ENCODE data around the gene L3MBTL1.

Gene L3MBTL1

DNA sequence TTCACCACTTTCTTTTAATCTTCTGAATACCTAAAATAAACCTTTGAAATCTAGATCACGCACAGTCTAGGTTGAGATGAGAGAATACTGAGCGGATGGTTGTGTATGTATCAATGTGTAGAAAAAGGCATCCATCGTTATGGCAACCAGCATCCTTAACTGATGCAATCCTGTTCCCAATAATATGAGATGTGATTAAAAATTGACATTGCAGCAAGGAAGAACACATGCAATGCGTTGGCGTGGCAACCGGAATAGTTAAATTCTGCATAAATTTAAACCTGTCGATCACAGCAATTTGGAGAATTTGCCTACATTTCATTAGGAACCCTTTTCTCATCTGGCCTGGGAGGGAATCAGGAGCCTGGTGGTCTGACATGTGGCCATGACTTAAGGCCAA is 1.3 kb upstream of the L3MBTL1 start:
- DNase-seq (ENCODE audit: low spot score): no peak

DNA sequence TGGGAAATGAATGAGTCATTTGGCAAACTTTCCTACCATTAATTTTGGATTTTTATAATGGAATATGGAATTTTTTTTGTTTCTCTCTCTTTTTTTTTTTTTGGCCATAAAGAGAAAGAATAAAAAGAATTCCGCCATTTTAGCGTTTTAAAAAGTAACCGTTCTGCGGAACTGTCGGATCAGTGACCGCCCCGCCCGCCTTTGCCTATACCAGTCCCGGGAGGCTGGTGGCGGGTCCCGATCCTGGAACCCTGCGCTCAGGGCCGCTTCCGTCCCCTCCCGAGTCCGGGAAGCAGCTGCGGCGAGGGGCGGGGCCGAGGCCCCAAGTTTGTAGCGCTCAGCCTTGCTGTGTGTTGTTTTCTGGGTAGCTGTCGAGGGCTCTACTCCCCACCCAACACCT is 609 bp downstream of the L3MBTL1 start:
- no peak for DNase-seq (ENCODE audit: low spot score)

DNA sequence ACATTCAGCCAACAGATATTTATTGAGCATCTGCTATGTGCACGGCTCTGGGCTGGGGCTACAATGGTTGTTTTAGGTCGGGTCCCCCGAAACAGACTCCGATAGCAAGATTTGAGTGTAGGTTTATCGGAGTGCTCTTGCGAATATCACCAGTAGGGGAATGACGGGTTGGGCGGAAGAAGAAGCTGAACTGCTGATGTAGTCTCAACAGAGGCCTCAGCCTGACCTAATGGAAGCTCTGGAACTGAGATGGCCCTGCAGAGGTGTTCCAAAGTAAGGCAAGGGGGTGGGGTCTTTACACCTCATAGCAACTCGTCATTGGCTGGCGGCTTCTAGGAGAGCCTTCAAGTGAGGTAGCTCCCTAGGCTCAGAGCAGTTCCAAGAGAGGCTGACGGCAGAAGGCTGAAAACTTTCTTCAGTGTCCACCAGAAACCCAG is 1.1 kb downstream of the L3MBTL1 start:
- DNase-seq (ENCODE audit: low spot score): no peak

DNA sequence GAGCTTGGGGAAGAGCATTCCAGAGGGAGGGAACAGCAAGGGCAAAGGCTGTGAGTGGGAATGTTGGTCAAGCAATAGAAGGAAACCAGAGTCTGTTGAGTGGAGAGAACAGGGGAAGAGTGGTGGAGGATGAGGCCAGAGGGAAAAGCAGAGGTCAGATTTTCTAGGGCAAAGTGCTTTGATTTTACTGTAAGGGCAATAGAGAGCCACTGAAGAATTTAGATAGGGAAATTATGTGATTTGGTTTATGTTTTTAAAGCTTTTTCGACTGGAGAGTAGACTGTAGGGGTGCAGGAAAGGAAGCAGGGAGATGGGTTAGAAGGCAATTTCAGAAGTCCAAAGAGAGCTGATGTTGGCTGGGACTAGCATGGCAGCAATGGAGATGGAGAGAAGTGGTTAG is 4.4 kb downstream of the L3MBTL1 start:
- DNase-seq (ENCODE audit: low spot score): no peak

DNA sequence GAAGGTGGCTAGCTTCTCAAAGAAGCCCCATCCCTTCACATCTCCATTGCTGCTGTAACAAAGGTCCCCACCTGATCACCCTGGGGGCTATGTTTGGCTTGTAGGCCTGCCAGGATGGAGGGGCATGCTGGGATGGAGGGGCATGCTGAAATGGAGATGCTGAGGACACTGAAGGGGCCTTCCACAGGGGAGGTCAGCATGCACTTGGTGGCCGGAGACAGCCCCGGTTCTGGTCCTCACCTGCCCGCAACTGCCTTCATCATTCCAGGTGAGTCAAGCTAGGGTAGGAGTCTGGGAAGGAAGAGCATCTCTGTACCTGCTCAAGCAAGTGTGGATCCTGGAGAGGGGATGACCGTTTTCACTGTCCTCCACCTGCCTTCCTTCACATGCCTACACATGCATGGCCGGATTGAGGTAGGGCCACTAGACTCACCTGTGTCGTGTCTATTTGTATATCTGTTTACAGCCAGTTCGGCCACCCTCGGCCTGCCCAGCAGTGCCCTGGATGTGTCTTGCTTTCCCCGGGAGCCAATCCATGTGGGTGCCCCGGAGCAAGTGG is 6.0 kb downstream of the L3MBTL1 start:
- DNase-seq (ENCODE audit: low spot score): no peak

DNA sequence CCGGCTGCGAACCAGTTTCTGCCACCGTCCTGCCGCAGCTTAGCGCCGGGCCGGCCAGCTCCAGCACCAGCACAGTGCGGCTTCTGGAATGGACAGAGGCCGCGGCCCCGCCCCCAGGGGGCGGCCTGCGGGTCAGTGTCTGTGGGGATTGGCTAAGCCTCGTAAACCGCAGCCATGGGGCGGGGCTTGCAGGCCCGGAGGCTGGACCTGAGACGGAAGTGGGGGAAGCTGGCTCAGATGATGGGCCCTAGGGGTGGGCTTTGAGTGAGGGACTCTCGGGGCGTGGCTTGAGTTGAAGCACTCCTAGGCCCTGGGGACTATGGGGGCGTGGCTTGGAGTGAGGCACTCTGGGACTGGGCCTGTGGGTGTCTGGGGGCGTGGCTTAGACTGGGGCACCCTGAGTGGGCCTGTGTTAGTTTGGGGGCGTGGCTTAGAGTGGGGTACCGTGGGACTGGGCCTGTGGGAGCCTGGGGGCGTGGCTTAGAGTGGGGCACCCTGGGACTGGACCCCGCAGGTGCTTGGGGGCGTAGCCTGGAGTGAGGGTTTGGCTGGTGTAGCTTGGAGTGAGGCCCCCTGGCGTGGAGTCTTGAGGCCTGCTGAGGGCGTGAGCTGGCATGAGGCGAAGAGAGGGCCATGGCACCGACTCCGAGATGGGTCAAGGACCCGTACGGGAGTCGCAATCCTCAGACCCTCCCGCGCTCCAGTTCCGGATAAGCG is 6.6 kb downstream of the L3MBTL1 start:
- peak; percentile 99 for DNase-seq (ENCODE audit: low spot score)

DNA sequence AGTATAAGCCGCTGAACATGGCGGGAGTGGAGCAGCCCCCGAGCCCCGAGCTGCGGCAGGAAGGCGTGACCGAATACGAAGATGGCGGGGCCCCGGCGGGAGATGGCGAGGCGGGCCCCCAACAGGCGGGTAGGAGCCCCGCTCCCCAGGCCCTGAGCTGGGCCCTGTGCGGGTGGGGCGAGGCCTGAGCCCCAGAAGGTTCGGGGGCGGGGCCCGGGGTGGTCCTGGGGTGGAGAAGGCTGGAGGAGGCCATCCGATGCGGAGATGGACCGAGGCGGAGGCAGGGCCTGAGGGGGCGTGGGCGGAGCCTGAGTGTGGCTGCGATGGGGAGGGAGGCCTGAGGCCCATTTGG is 7.1 kb downstream of the L3MBTL1 start:
- DNase-seq (ENCODE audit: low spot score): no peak

DNA sequence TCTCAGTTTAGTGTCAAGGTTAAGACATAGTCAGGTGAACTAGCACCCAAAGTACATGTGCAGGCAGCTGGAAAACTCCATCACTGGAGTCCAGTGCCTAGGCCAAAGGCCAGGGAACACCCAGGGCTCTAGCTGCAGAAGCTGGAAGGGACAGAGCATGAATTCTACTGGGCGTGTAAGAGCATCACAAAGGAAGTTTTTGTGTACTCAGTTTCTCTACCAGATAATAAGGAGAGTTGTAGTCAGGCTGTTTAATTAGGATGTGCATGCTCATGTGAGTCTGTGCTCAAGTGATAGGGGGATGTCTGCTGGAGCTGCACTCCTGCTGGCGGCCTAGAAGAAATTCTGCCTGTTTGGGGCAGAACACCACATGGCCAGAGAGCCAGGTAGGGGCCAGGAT is 8.1 kb downstream of the L3MBTL1 start:
- DNase-seq (ENCODE audit: low spot score): no peak

DNA sequence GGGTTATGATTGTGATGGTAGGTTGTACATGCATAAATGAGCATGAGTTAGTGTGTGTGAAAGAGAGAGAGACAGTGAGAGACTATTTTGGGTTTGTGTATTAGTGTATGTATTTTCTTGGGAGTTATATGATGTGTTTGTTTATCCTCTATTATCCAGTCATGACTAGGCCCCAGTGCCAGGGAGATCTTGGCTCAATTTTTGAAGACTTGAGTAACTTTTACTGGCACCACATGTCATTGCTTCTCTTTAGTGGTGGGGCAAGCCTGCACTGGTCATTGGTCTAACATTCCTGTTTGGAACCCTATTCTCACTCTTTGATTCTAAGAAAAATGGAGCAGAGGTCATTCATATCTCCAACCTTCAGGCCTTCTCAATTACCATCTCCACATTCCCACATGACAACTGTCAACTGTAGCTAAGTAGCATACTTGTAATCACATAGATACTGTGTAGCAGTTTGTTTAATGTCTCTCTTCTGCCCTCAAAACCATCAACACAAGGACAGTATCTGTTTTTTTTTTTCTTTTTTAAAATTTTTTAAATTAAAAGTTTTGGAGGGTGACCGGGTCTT is 8.8 kb downstream of the L3MBTL1 start:
- DNase-seq (ENCODE audit: low spot score): no peak

DNA sequence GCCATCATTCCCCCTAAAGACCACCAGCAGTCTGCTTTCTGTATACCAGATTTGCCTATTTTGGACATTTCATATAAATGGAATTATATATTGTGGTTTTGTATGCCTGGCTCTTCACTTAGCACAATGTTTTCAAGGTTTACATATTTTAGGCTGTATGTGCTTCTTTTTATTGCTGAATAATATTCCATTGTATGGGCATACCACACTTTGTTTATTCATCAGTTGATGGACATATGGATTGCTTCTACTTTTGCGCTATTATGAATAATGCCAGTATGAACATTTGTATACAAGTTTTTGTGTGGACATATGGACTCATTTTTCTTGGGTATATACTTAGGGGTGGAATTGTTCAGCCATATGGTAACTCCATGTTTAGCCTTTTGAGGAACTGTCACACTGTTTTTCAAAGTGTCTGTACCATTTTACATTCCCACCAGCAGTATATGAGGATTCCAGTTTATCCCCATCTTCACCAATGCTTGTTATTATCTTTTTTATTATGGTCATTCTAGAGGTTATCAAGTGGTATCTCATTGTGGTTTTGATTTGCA is 12.7 kb downstream of the L3MBTL1 start:
- no peak for DNase-seq (ENCODE audit: low spot score)

DNA sequence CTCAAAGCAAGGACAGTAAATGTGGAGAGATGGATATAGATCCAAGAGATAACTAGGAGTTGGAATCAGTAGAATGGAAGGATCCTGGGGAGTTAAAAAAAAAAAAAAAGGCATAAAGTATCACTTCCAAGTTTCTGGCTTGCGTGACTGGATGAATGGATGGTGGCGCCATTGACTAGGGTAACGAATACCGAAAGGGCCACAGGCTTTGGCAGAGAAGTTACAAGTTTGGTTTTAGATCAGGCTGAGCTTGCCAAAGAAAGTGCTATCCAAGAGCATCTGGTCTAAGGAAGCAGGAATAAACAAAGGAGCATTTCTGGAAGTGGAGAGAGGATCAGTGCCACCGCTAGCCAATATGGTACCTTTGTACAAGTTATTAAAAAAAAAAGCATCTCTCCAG is 17.5 kb downstream of the L3MBTL1 start:
- DNase-seq (ENCODE audit: low spot score): no peak

DNA sequence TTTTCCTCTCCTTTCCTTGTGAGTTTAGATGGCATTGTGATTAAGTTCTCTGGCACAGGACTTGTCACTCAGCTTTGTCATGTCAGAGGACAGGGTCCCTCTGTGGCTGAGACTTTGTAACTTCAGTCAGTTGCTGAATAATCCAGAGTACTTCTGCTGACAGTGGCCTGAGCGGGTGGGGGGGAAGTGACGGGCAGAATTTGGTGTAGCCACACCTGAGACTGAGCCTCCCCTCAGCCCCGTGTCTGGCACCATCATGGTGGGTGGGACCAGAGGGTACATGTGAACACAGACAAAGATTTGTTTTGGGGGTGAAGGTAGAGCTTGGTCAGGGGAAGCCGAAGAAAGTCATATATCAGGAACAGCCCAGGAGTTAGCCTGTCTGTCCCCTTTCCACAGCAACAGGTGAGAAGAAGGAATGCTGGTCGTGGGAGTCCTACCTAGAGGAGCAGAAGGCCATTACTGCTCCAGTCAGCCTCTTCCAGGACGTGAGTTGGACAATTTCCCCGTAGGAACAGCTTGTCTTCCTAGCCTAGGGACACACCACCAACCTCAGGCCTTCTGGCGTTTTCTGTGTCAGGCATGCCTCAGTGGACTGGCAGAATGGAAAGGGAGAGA is 20.9 kb downstream of the L3MBTL1 start:
- DNase-seq (ENCODE audit: low spot score): no peak

DNA sequence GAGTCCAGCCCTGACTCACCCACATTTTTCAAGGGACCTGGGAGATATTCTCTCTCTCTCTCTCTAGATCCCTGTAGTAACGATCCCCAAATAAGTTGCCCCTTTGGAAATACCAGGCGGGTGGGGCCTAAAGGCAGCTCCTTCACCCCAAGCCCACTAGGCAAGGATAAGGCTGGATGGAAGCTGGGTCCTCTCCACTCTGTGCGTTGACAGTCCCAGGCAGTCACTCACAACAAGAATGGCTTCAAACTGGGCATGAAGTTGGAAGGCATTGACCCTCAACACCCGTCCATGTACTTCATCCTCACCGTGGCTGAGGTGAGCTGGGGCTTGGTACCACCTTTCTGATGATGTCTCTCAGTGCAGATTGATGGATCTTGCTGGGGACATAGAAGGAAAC is 21.6 kb downstream of the L3MBTL1 start:
- no peak for DNase-seq (ENCODE audit: low spot score)

DNA sequence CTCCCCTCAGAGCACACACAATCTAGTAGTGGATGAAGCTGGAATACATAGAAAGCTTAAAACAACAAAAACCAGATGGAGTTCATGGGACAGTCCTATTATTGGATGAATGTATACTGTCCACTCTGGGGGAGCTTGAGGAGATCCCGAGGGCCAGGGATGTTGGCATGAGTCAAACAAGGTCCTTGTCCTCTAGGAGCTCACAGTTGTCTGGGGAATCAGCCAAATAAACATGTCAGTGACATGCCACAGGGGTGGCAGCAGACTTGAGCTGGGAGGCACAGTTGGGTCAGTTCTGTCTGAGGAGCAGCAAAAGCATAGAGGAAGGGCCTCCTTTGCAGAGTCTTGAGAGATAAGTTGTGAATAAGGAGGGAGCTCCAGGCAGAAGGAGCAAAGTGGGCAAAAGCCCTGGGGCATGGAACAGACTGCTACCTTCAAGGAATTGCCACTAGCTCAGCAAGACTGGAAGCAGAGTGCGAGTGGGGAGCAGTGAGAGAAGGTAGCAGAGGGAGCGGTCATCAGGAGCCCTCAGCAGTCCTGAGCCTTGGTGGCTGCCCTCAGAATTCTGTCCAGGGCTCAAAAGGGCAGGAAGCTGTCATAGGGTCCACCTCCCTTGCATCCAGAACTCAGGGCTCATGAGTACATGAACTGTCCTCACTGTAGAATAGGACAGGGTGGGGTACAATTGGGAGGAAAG is 22.1 kb downstream of the L3MBTL1 start:
- DNase-seq (ENCODE audit: low spot score): no peak

DNA sequence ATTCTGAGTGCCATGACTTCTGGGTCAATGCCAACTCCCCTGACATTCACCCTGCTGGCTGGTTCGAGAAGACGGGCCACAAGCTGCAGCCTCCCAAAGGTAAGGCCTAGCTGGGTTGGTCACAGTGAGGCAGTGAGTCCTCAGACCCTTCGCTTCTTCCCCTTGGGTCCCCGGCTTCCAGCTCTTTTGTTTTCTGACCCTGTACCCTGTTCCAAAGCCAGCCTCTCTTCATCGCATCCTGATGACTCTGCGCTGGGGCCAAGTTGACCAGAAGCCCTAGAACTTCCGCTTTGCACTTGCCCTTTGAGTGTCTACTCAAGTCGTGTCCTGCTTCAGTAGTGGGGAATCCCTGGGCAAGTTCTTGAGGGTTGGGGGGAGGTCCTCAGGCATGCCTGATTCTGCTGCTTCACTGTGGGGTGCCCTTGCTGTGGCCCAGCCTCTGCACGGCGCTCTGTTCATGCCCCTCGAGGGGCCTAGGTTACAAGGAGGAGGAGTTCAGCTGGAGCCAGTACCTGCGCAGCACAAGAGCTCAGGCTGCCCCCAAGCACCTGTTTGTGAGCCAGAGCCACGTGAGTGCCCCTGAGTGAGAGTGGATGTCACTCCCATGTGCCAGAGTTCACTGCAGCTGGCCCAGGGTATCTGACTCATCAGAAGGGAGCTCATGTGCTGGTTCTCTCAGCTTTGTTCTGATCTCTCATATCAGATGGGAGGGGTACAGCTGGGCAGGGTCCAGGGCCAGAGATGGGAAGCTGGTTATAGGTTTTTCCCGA is 23.0 kb downstream of the L3MBTL1 start:
- peak; percentile 67 for DNase-seq (ENCODE audit: low spot score)

DNA sequence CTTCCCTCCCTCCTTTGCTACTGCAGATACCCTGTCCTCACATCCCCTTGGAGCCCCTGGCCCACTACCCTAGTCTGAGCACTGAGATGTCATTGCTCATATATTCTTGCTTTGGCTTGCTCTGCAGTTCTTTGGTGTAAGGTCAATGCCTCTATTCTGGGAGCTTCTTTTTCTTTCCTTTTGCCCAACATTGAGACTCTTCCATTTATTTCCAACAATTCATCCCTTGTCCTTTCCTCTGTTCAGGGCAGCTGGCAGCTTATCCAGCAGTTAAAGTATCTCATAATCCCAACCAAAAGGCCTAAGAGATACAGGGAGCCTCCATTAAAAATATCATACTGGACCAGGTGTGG is 23.6 kb downstream of the L3MBTL1 start:
- no peak for DNase-seq (ENCODE audit: low spot score)

DNA sequence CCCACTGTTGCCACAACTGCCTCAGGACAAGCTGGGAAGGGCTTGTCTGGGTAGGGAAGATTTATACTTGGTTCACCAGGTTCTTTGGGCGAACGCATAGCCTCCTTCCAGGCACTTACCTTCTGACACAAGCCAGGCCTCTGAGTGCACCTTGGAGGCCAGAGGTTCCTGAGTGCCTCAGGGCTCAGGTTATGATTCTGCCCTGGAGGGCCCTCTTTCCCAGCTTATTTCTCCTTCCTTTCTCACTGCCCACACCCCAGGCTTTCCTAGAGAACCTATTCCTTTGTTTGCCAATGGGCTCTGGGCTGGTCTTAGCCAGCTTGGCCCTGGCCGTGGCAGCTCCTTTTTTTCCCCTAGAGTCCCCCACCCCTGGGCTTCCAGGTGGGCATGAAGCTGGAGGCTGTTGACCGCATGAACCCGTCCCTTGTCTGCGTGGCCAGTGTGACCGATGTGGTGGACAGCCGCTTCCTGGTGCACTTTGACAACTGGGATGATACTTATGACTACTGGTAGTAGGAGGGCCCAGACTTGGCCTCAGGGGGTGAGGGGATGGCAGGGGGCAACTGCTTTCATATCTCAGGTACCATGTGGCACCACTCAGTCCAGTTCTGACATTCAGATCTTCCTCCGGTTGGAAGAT is 25.0 kb downstream of the L3MBTL1 start:
- no peak for DNase-seq (ENCODE audit: low spot score)

DNA sequence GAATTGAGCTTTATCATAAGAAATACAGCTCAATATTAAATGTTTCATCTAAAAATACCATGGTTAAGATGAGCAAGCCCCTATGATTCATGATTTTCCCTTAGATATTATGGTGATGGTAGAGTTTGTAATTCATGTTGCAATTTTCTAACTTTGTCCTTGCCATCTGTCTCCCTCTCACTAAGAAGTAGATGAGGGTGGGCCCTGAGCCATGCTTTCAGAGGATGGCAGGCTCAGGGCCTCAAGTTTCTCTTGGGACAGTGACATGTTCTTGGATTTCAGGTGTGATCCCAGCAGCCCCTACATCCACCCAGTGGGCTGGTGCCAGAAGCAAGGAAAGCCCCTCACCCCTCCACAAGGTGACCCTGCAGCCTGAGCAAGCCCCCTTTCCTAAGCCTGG is 25.6 kb downstream of the L3MBTL1 start:
- no peak for DNase-seq (ENCODE audit: low spot score)

DNA sequence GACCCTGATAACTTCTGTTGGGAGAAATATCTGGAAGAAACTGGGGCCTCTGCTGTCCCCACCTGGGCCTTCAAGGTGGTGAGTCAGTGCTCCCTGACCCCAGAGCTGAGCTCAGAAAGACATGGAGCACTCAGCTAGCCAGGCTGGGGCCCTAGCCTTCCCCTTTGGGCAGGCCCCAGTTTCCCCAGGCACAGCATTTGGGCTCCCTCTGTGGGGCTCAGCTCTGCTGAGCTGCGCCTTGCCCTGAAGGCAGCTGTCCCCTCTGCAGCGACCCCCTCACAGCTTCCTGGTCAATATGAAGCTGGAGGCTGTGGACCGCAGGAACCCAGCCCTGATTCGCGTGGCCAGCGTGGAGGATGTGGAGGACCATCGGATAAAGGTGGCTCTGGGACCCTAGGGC is 26.5 kb downstream of the L3MBTL1 start:
- DNase-seq (ENCODE audit: low spot score): no peak

DNA sequence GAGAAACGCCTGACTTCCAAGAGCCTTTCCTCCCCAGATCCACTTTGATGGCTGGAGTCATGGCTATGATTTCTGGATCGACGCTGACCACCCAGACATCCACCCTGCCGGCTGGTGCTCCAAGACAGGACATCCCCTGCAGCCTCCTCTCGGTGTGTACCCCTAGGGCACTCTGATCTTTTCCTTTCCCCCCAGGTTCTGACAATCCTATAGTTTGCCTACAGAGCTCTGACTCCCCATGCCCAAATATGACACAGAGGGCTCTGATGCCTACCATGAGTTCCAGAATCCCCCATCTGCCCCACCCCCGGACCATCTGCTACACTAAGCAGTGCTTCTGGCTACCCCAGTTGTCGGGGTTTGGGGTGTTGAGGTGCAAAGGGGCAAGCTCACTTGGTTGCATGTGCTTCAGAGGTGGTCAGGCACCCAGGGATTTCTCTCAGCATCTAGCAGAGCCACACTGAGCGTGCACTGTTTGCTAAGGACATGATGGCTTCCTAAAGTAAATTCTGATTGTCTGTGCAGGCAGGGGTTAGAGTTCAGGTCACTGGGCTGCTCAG is 27.4 kb downstream of the L3MBTL1 start:
- DNase-seq (ENCODE audit: low spot score): no peak

DNA sequence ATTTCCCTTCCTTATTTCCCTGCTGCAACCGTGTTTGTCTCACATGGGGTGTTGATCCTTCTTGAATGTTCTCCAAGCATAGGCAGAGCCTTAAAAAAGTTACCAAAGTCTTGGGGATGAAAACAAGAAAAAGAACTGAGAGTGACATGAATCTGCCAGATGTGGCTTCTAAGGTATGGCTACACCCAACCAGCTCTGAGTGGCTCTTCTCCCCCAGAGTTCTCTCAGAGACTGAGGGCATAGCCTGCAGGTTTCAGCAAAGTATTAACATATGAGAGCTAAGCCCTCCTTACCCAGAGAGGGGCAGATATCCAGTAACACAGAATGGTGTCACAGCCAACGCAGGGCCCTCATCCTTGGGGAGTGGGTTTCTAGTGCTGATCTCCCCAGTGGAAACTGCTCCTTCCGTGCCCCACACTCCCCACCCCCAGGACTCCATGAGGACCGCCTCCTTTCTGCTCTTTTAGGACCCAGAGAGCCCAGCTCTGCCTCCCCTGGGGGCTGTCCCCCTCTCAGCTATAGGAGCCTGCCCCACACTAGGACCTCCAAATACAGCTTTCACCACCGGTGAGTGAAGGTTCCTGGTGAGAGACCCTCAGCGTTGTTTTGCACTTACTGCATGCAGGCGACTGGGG is 28.0 kb downstream of the L3MBTL1 start:
- DNase-seq (ENCODE audit: low spot score): no peak
